PC-3 (cell line): ENCODE data around the gene CHPT1. TPM values are rescaled to one million over a fixed set of nuclear protein-coding genes. Genes with fewer than 3 reads are reported as not detected.

Source experiments
- ATAC-seq: fragments of 200-7000 bp; cut with Tn5 transposase; 2 replicates; pipeline ENCODE4 v1.9.1; 2020; ENCODE audit warnings: mild to moderate bottlenecking, moderate library complexity
- BruUV-seq: library from RNA; stranded (reverse); fragments of 400-500 nt; replicated peaks from 2 replicates; lab custom pipeline; 2021; lab: Mats Ljungman, UMichigan
- CTCF ChIA-PET: fragments of 300-600 bp; sonication (Branson Sonifier 250); formaldehyde crosslinking; loops from one replicate; lab custom pipeline; 2022; ENCODE audit warnings: antibody characterized with exemption; lab: Charles Lee
- POLR2A ChIA-PET: fragments of 300-600 bp; sonication (Branson Sonifier 250); formaldehyde crosslinking; loops from one replicate; lab custom pipeline; 2022; ENCODE audit warnings: antibody characterized with exemption; ENCODE audit not compliant: unreplicated experiment; lab: Charles Lee
- DNase-seq: peaks from one replicate; pipeline ENCODE4 v3.0.0-alpha.2; 2015
- H2AFZ ChIP-seq: fragments of 300-600 bp; sonication (generic); 2 replicates; pipeline ENCODE4 v1.6.0; 2016; ENCODE audit warnings: antibody characterized with exemption, low read length
- H3F3A ChIP-seq: fragments of 300-600 bp; sonication (generic); one replicate; pipeline ENCODE4 v1.6.0; 2017; ENCODE audit warnings: antibody characterized with exemption, low read length, control low read depth, mild to moderate bottlenecking; ENCODE audit not compliant: unreplicated experiment
- H3K27ac ChIP-seq: fragments of 300-600 bp; sonication (generic); 2 replicates; pipeline ENCODE4 v1.5.1; 2016; ENCODE audit warnings: mild to moderate bottlenecking, low read length
- H3K27me3 ChIP-seq: fragments of 300-600 bp; sonication (generic); 2 replicates; pipeline ENCODE4 v1.6.1; 2016; ENCODE audit warnings: low read length, mixed read lengths
- H3K36me3 ChIP-seq: fragments of 300-600 bp; sonication (generic); 2 replicates; pipeline ENCODE4 v1.6.1; 2016; ENCODE audit warnings: low read depth, mixed run types, low read length, mixed read lengths
- H3K4me1 ChIP-seq: fragments of 300-600 bp; sonication (generic); 2 replicates; pipeline ENCODE4 v1.5.1; 2016; ENCODE audit warnings: low read length; ENCODE audit not compliant: insufficient read depth
- H3K4me2 ChIP-seq: fragments of 300-600 bp; sonication (generic); 2 replicates; pipeline ENCODE4 v1.6.0; 2016; ENCODE audit warnings: low read length
- H3K4me3 ChIP-seq: fragments of 300-600 bp; sonication (generic); 2 replicates; pipeline ENCODE4 v1.5.1; 2016; ENCODE audit warnings: mild to moderate bottlenecking, low read length, mixed read lengths
- H3K79me2 ChIP-seq: fragments of 300-600 bp; sonication (generic); 2 replicates; pipeline ENCODE4 v1.6.1; 2017; ENCODE audit warnings: low read length, mixed read lengths
- H3K9ac ChIP-seq: fragments of 300-600 bp; sonication (generic); 2 replicates; pipeline ENCODE4 v1.6.0; 2016; ENCODE audit warnings: mild to moderate bottlenecking, low read length
- H3K9me2 ChIP-seq: fragments of 300-600 bp; sonication (generic); replicated peaks from 2 replicates; pipeline ENCODE4 v1.6.1; 2016; ENCODE audit warnings: mixed run types, low read length, mixed read lengths
- H3K9me3 ChIP-seq: fragments of 300-600 bp; sonication (generic); 2 replicates; pipeline ENCODE4 v1.6.1; 2016; ENCODE audit warnings: low read length, mixed read lengths
- H4K20me1 ChIP-seq: fragments of 300-600 bp; sonication (generic); 2 replicates; pipeline ENCODE4 v1.6.1; 2016; ENCODE audit warnings: low read length, mixed read lengths
- EZH2 ChIP-seq: fragments of 300-600 bp; sonication (generic); IDR thresholded peaks from one replicate; pipeline ENCODE4 v1.6.1; 2017; ENCODE audit warnings: antibody characterized with exemption, mild to moderate bottlenecking, low read length; ENCODE audit not compliant: unreplicated experiment
- EZH2phosphoT487 ChIP-seq: fragments of 300-600 bp; sonication (generic); IDR thresholded peaks from 2 replicates; pipeline ENCODE4 v1.6.1; 2018; ENCODE audit warnings: mild to moderate bottlenecking, antibody characterized with exemption, low read length, borderline replicate concordance
- intact Hi-C: fragments of 100-400 bp; cut with micrococcal nuclease; formaldehyde crosslinking; loops from 2 replicates; pipeline ENCODE4 v1.9.0; 2023
- total RNA-seq: library from RNA; depleted of rRNA; stranded (reverse); fragments of >200 nt; gene quantifications from 2 replicates; pipeline ENCODE4 v1.2.3, GENCODE V29; 2014; rRNA removed
- TF ChIP-seq, protein P1 (sequence below): fragments of 300-600 bp; sonication (generic); conservative IDR thresholded peaks from 2 replicates; pipeline ENCODE4 v1.5.1; 2017; ENCODE audit warnings: antibody characterized with exemption, low read depth, mild to moderate bottlenecking, low read length

CHPT1 gene
- total RNA-seq, 1 experiment from 2014 or later = 55.3 TPM

- intact Hi-C loops = loop anchor here (10.0 kb wide), 2 partner anchors 707 to 1037 kb away; partner anchors contain the start of gene IGF1
- CTCF ChIA-PET = no interaction called here
- no peaks in the 10 kb centered on the region for H3K9me2 ChIP-seq
These were observed 80.5 kb downstream of the CHPT1 start for GRCh38 chr12:101777978-101778377.

More at GRCh38 chr12:101777978-101778377, 80.5 kb downstream of the CHPT1 start:
- Histone ChIP-seq H3K79me2 (no peaks in the 10 kb centered on the region), H3K9ac (no peak overlapping the region), H3K4me1 (no peaks in the 10 kb centered on the region; the same call in 1 of the 2 replicates), H3F3A (no peaks in the 10 kb centered on the region), H3K4me3 (no peak overlapping the region), H2AFZ (no peak overlapping the region), H3K27me3 (no peaks in the 10 kb centered on the region), H3K9me3 (no peaks in the 10 kb centered on the region), H3K36me3 (no peaks in the 10 kb centered on the region), H3K4me2 (no peak overlapping the region), H3K27ac (no peak overlapping the region), H4K20me1 (no peaks in the 10 kb centered on the region)
- POLR2A ChIA-PET = no interaction called here
- ATAC-seq (no peak), DNase-seq (no peak)
- BruUV-seq = no TSS peak
- no peak for TF ChIP-seq EZH2phosphoT487
- TF ChIP-seq, protein P1, sequence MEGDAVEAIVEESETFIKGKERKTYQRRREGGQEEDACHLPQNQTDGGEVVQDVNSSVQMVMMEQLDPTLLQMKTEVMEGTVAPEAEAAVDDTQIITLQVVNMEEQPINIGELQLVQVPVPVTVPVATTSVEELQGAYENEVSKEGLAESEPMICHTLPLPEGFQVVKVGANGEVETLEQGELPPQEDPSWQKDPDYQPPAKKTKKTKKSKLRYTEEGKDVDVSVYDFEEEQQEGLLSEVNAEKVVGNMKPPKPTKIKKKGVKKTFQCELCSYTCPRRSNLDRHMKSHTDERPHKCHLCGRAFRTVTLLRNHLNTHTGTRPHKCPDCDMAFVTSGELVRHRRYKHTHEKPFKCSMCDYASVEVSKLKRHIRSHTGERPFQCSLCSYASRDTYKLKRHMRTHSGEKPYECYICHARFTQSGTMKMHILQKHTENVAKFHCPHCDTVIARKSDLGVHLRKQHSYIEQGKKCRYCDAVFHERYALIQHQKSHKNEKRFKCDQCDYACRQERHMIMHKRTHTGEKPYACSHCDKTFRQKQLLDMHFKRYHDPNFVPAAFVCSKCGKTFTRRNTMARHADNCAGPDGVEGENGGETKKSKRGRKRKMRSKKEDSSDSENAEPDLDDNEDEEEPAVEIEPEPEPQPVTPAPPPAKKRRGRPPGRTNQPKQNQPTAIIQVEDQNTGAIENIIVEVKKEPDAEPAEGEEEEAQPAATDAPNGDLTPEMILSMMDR = no peak
- no peak for TF ChIP-seq EZH2

Other genes with a start within 250 kb of the CHPT1 start
- gene SPIC, start 222.3 kb upstream of the CHPT1 start, total RNA-seq = not detected in 2 replicates
- not detected in 2 replicates for gene MYBPC1, start 102.7 kb upstream of the CHPT1 start, total RNA-seq
- gene SYCP3, start 41.8 kb downstream of the CHPT1 start, total RNA-seq = not detected in 2 replicates
- gene GNPTAB, start 133.3 kb downstream of the CHPT1 start, total RNA-seq = 21.0 and 22.1 TPM in 2 replicates
- gene DRAM1, start 179.9 kb downstream of the CHPT1 start, total RNA-seq = 4.0 and 5.2 TPM in 2 replicates